AG08395 (cell line): ENCODE measurements around the gene HCN3.
"Not testable (repeated sequence)": the region's sequence is repeated elsewhere in the genome, so short reads cannot be mapped to it uniquely, and the experiment has no call there.

Experiments used
- DNase-seq: peaks from one replicate; pipeline ENCODE4 v3.0.0; 2012; ENCODE audit warnings: mixed read lengths, low spot score

Gene HCN3

DNA sequence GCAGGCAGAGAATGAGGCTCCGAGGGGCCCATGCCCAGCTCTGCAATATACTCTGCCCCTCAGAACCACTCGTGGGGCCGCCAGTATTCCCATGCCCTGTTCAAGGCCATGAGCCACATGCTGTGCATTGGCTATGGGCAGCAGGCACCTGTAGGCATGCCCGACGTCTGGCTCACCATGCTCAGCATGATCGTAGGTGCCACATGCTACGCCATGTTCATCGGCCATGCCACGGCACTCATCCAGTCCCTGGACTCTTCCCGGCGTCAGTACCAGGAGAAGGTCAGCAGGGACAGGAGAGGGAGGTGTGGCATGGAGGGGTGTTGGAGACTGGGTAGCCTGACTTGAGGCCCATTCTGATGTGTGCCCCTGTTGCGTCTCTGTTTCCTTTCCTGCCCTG lies 7.2 kb downstream of the HCN3 start:
- no peak for DNase-seq

DNA sequence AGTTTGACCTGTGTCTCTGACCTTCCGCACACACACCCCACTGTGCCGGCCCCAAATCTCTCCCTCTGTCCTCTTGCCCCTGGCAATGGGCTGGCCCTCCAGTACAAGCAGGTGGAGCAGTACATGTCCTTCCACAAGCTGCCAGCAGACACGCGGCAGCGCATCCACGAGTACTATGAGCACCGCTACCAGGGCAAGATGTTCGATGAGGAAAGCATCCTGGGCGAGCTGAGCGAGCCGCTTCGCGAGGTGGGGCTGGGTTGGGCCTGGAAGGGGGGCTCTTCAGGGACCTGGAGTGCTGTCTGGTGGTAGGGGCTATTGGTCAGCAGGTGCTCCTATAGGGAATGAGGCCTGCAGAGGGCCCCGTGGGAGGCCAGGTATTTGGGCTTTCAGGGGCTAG lies 7.8 kb downstream of the HCN3 start:
- no peak for DNase-seq

DNA sequence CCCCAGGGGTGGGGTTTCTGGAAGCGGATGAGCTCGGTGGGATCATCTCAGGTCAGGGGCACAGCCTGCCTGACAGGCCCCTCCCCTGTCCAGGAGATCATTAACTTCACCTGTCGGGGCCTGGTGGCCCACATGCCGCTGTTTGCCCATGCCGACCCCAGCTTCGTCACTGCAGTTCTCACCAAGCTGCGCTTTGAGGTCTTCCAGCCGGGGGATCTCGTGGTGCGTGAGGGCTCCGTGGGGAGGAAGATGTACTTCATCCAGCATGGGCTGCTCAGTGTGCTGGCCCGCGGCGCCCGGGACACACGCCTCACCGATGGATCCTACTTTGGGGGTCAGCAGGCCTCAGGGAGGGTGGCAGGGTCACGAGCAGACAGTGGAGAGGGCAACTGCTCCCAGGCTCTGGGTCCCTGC lies 8.4 kb downstream of the HCN3 start:
- no peak for DNase-seq

DNA sequence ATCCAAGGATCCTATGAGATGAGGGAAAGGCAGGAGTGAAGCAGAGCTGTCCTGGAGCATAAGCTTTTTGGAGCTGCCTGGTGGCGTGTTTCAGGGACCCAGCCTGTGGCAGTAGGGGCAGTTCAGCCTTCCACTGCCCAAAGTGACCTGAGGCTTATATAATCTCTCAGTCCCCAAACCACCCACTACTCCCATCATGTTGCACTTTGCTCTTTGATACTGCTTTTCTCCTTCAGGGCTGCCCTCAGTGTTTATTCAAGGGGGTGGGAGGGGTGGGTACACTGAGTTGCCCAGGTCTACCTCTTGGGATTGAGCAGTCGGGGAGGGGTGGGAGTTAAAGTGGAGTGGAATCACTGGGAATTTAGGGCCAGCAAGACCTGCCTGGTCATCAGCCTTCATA lies 9.3 kb downstream of the HCN3 start:
- DNase-seq, result no peak

DNA sequence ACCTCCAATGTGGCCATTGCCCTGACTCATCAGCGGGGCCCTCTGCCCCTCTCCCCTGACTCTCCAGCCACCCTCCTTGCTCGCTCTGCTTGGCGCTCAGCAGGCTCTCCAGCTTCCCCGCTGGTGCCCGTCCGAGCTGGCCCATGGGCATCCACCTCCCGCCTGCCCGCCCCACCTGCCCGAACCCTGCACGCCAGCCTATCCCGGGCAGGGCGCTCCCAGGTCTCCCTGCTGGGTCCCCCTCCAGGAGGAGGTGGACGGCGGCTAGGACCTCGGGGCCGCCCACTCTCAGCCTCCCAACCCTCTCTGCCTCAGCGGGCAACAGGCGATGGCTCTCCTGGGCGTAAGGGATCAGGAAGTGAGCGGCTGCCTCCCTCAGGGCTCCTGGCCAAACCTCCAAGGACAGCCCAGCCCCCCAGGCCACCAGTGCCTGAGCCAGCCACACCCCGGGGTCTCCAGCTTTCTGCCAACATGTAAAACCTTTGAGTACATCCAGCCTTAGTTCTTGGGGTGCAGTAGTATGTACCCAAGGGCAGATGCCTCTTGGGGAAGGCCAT lies 10.8 kb downstream of the HCN3 start:
- DNase-seq, result no peak

DNA sequence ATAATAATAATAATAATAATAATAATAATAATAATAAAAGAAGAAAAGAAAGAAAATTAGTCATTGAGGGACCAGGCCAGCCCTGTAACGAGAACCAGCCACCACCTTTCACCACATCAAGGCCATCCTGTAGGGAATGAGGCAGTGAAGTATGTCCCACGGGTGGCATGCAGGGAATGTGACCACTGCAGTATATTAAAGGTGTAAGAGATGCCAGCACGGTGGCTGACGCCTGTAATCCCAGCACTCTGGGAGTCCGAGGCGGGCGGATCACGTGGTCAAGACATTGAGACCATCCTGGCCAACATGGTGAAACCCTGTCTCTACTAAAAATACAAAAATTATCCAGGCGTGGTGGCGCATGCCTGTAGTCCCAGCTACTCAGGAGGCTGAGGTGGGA lies 13.7 kb downstream of the HCN3 start:
- DNase-seq, result not testable (repeated sequence)

DNA sequence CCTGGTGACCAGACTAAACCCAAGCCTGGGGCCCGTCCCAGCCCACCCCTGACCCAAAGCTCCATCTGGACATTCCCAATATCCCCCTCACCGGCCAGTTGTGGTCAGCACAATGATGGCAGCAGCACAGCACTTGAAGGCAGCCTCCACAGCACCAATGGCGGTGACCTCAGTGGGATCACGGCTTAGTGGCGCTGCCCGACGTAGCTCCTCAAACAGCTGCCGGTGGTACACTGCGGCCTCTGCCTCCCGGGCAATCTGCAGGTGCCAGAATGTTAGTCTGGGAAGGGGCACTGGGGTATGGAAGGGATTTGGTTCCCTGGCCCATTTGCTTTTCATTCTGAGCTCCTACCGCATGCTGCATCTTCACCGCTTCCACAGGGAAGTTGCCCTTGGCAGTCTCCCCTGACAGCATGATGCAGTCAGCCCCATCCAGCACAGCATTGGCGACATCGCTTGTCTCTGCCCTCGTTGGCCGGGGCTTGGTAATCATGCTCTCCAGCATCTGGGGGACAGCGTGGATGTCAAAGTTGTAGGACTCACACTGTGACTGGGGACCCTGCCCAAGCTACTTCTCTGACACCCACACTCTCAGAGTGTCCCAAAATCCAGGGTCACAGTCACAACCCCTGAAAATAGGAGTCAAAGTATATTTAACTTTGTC lies 16.0 kb downstream of the HCN3 start:
- DNase-seq, result no peak

DNA sequence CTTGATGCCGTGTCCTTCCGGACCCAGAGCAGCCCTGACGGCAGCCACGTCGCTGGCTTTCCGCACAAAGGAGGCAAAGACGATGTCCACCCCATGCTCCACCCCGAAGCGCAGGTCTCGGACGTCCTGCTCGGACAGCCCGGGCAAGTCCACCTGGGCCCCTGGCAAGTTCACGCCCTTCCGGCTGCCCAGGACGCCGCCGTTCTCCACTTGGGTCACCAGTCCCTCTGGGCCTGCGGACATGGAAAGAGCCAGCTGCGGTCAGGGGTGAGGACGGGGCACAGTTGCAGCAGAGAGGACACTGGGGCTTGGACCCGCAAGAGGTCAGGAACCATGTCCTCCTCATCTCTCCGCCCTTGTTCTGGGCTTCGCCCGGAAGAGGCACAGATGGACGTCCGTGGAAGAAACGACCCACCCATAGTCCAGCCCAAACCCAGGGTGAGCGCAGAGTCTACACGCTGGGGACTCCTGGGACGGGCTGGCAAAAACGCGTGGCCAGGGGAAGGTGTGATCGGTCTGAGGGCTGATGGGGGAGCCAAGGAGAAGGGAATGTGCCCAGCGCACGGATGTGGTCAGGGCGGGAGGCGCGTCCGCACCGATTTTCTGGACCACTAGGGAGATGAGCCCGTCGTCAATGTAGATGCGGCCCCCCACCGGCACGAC lies 17.4 kb downstream of the HCN3 start:
- no peak for DNase-seq

DNA sequence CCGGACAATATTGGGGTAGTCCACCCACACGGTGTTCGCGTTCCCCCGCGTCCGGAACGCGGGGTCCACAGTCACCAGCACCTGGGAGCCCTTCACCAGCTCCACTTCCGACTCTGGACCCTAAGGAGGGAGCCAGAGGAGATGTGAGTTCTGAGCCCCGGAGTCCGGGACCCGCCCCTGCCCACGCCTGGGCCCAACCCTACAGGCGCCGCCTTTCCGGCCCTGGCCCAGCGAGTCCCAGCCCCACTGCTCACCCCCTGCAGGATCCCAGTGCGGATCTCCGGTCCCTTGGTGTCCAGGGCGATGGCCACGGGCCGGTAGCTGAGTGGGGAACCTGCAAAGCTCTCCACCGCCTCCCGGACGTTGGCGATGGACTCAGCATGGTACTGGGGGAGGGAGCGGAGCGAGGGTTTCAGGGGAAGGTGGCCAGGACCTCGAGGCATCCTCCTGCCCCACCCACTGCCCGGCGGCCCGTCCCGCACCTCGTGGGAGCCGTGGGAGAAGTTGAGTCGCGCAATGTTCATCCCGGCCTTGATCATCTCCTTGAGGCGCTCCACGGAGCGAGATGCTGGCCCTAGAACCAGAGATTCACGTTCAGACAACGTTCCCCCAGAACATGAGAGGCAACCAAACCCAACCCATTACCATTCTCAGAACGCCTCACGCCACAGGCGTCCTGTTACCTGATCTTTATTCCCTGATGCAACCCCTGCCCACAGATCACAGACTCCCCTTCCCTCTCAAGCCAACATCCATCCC lies 18.1 kb downstream of the HCN3 start:
- no peak for DNase-seq

DNA sequence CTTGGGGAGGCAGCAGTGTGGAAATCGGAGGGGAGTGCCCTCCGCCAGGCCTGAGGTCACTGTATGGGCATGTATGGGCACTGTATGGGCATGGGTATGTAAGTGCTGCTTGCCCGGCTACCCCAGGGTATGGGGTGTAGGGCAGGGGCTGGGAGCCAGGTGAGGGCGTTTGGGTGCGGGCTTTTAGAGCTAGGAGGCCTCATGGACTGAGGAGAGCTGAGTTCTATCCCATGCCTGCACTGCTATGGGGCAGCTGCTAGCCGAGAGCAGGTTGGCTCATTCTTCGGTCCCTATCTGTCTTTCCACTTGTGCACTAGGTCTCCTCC lies 18.6 kb downstream of the HCN3 start:
- no peak for DNase-seq

DNA sequence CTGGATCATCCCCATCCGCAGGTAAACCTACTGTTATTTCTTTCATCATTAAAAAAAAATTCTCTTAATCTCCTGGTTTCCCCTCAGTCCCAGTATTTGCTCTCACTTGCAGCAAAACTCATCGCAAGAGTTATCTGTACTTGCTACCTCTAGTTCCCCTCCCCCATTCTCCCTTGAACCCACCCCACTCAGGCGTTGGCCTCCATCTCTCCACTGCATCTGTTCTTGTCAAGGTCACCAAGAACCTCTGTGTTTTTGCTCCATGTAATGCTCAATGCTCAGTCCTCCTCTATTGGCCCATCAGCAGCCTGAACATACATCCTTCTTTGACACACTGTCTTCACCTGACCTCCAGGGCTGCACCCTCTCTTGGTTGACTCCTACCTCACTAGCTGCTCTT lies 19.4 kb downstream of the HCN3 start:
- DNase-seq, result no peak

DNA sequence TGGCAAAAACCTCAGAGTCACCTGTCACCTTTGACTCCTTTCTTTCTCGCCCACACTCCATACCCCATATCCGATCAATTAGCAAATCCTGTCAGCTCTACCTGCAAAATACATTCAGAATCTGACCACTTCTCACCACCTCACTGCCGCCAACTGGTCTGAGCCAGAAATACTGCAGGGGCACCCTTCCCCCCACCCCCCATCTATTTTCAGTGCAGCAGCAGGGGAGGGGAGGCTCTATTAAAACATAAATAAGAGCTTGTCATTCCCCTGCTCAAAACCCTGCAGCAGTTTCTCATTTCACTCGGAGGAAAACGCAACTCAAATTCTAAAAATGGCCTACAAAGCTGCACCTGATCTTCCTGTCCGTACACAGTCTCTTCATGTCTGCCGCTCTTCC lies 20.1 kb downstream of the HCN3 start:
- no peak for DNase-seq

DNA sequence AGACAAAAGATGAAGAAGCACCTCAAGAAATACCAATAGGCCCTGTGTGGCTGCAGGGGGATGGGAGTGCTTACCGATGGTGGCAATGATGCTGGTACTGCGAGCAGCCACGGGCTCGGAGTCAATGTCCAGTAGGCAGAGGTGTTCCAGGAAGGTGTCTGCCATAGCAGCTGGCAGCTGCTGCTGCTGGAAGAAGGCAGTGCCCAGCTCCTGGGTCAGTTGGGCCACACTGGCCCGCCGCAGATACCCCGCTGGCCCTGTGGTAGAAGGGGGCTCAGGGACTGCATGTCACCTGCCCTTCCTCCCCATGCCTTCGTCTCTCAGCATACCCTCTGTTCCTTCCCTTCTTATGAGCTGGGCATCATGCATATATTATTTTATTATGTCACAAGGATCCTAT lies 22.8 kb downstream of the HCN3 start:
- DNase-seq, result no peak

DNA sequence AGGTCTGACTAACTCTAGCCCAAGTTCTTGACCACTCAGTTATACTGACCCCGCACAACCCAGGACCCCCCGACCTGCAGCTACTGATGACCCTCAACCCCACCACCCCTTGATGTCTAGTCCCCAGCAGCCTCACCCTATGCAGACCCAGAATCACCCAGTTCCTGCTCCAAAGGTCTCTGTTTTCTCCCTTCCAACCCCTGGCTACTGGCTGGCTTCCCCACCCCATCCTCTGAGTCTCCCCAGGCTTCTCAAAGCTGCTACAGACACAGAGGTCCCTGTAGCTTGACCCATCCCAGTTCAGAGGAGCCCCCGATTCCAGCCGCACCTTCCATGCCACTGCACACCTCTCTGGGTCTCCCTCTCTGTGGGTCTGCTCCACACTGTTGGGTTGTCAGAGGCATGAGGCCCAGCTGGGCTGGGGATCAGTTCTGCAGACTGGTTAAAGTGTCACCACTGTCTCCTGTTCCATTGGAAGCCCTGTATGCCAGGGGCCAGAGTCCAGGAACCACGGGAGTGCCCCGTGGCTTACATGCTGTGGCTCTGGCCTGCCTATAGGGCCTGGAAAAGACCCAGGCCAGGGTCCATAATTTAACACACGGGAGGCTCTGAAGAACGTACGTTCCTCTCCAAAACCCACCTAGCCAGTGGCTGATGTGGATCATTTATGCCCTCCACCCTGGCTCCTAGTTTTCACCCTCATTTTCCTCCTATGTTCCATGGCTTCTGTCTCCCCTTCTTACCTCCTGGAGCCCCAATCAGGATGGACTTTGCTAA lies 23.5 kb downstream of the HCN3 start:
- DNase-seq, result no peak

DNA sequence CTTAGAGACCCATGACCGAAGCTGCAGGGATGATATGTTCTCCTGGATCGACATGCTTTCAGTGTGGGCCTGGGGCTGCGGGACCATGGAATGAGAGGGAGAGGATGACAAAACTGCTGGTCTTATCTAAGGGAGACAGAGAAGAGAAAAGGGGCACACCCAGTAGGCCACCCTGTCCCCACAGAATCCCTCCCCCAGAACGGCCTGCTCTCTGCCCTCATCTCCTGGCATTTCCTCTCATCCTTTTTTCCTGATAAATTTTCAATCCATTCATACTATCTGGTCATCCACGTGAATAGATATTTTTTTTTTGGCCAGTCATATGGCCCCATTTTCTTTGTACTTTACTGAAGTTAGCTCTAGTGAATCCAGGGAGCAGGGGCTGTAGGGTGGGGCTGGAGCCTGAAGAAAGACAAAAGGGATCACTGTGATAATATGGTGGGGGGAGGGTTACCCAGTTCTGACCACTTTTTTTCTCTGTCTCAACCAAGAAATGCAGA lies 24.1 kb downstream of the HCN3 start, which contains the start of gene PKLR:
TSS of gene PKLR (minus strand) at position 97 of the 500 bp plus-strand sequence. CDS start at position 54, 43 bp downstream.
- no peak for DNase-seq

DNA sequence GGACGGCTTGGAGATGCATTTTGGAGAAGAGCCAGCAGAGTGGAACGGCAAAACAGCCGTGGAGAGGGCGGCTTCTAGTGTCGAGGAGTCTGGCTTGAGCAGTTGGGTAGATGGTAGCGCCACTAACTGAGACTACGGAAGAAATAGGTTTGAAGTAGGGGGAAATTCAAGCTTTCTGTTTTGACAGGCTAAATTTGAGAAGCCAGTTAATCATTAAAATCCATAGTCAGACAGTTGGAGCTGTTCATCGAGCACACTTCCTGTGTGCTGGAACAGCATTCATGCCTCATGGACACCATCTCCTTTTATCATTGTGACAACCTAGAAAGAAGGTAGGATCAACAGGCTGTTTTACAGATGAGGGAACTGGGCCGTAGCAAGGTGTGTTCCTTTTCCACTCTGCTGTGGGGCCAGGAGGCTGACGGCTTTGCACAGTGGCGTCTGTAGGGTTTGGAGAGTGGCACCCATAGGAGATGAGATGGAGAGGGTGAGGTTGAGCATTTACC lies 27.3 kb downstream of the HCN3 start:
- DNase-seq, result no peak

DNA sequence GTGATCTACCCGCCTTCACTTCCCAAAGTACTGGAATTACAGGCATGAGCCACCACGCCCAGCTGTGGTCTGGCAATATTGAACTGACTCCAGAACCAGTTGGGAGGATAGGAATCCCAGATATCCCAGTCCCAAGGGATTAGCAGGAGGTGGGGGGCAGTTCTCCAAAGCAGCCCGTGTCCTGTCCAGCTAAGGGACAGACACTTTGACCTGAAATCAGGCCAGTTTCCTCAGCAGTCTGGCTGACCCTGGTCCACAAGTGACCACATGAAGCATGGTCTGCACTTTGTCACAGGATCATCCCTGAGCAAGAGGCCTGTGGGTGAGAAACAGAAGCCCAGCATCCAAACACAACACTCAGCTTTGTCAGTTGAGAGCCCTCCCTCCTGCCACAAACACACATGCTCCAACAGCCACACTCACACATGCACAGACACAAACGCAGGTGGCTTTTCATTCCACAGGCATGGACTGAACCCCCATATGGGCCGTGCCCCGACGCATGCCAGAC lies 28.7 kb downstream of the HCN3 start:
- peak; percentile 56 for DNase-seq

DNA sequence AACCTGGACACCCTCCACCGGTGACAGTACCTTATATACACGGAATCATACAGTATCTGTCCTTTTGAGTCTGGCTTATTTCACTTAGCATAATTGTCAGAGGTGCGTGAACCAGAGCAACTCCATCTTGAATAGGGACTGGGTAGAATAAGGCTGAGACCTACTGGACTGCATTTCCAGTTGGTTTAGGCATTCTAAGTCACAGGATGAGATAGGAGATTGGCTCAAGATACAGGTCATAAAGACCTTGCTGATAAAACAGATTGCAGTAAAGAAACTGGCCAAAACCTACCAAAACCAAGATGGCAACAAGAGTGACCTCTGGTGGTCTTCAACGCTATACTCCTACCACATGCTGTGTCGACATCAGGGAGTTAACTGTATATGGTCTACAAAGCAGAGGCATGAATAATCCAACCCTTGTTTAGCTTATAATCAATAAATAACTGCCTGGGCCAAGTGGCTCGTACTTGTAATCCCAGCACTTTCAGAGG lies 30.0 kb downstream of the HCN3 start:
- no peak for DNase-seq

DNA sequence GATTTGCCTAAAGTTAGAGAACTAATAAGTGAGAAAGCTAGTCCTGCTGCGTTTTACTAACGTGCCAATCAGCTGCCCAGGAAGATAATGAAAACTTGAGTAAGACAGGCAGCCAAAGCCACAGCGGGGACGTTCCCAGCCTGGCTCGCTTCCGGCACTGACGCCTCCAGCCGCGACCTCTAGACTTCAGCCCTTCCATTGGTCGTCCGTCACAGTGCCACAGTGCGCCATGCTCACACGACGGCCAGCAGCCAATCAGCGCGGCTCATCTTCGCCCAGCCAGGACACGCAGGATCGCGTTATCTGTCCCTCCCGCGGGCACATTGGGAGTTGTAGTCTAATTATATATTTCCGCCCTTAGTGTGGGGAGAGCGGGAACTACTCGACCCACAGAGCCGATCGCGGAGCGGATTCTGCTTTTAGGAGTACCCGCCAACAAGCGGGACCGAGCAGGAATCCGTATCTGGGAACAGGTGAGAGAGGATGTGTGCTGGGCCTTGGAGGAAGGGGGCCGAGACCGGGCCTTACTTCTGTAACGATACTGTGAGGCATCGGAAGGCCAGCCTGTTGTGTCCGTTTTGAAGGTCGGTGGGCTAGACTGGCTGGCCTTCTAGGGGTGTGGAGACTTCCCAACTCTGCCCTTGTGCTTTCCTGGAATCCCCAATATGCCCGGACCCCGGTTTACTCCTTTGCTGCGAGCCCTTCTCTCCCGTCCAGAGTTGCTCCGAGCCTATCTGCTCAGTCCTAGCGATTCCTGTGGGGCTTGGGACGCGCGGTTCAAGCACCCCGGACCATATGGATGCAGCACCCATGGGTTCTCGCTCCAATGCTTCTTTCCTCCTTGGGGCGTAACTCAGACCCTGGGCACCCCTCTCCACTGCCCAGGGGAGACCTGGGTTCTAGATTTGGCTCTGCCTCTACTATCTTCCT lies 31.5 kb downstream of the HCN3 start, which contains the start of gene FDPS:
TSS of gene FDPS (plus strand) at position 374 of the 930 bp plus-strand sequence. CDS start 924 bp downstream, outside the sequence.
- peak; percentile 99 for DNase-seq

DNA sequence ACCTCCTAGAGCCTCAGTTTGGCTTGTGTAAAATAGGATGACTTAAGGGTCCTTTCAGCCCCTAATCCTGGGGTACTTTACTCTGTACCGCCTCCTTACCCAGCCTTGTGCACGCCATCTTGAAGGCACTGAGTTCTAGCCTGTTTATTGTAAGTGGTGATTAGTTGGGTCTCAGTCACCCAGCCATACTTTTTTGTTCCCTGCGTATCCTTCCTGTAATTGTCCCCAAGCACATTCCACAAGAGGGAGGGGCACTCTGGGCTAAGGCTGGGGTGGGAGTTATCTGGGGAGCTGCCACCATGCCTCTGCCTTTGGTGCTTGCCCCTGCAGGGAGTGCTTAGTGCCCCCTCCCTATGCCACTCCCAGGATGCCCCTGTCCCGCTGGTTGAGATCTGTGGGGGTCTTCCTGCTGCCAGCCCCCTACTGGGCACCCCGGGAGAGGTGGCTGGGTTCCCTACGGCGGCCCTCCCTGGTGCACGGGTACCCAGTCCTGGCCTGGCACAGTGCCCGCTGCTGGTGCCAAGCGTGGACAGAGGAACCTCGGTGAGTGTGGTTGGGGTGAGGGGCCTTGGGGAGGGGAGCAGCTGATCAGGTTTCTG lies 32.3 kb downstream of the HCN3 start:
- DNase-seq, result no peak
